Measurements from ENCODE around the gene PREPL. TPM values are rescaled to one million over a fixed set of nuclear protein-coding genes. Genes with fewer than 3 reads are reported as not detected.

PREPL gene
- total RNA-seq, 1 donor, result 44.9 TPM

- H2AFZ ChIP-seq (ENCODE audit: low read length), result no peak overlapping the region
- no peak for DNase-seq (ENCODE audit: insufficient read length, low spot score, missing footprints)
- no peaks in the 10 kb centered on the region for H3K36me3 ChIP-seq (ENCODE audit: insufficient read depth, low read length)
- H3K27me3 ChIP-seq (ENCODE audit: insufficient read depth, low read length), result no peaks in the 10 kb centered on the region
- no peak overlapping the region for H3K4me3 ChIP-seq (ENCODE audit: insufficient read depth, low read length)
- no peaks in the 10 kb centered on the region for H3K9me3 ChIP-seq (ENCODE audit: low read depth, low read length)
- no peak overlapping the region for H3K4me2 ChIP-seq (ENCODE audit: insufficient read depth, low read length)
- TF ChIP-seq CTCF (IDR thresholded peaks at IDR 0.05; ENCODE audit: extremely low read depth, low read depth, low read length), result no peak
- peaks cover 16% of the 10 kb centered on the region for H3K4me1 ChIP-seq (ENCODE audit: insufficient read depth, low read length)
- H3K79me2 ChIP-seq (ENCODE audit: insufficient read depth, low read length), result no peaks in the 10 kb centered on the region
- H3K27ac ChIP-seq (ENCODE audit: low read depth, low read length), result no peak overlapping the region
- no peaks in the 10 kb centered on the region for H4K20me1 ChIP-seq (ENCODE audit: insufficient read depth, low read length)
Measured at GRCh38 chr2:44273076-44273475, 88.2 kb downstream of the PREPL start.

GRCh38 chr2:44271296-44271695, 90.0 kb downstream of the PREPL start:
- Histone ChIP-seq H3K79me2 (ENCODE audit: insufficient read depth, low read length) (no peaks in the 10 kb centered on the region), H2AFZ (ENCODE audit: low read length) (no peak overlapping the region), H3K4me2 (ENCODE audit: insufficient read depth, low read length) (no peak overlapping the region), H4K20me1 (ENCODE audit: insufficient read depth, low read length) (no peaks in the 10 kb centered on the region), H3K36me3 (ENCODE audit: insufficient read depth, low read length) (no peaks in the 10 kb centered on the region), H3K9me3 (ENCODE audit: low read depth, low read length) (no peaks in the 10 kb centered on the region), H3K4me3 (ENCODE audit: insufficient read depth, low read length) (no peak overlapping the region), H3K27ac (ENCODE audit: low read depth, low read length) (no peak overlapping the region), H3K4me1 (ENCODE audit: insufficient read depth, low read length) (peaks cover 26% of the 10 kb centered on the region), H3K27me3 (ENCODE audit: insufficient read depth, low read length) (no peaks in the 10 kb centered on the region)
- no peak for TF ChIP-seq CTCF (IDR thresholded peaks at IDR 0.05; ENCODE audit: extremely low read depth, low read depth, low read length)
- DNase-seq (ENCODE audit: insufficient read length, low spot score, missing footprints), result no peak

GRCh38 chr2:44269831-44270230, 91.5 kb downstream of the PREPL start:
- Histone ChIP-seq H3K4me3 (ENCODE audit: insufficient read depth, low read length) (no peak overlapping the region), H2AFZ (ENCODE audit: low read length) (no peak overlapping the region), H3K27ac (ENCODE audit: low read depth, low read length) (no peak overlapping the region), H4K20me1 (ENCODE audit: insufficient read depth, low read length) (no peaks in the 10 kb centered on the region), H3K36me3 (ENCODE audit: insufficient read depth, low read length) (no peaks in the 10 kb centered on the region), H3K4me2 (ENCODE audit: insufficient read depth, low read length) (no peak overlapping the region), H3K79me2 (ENCODE audit: insufficient read depth, low read length) (no peaks in the 10 kb centered on the region), H3K4me1 (ENCODE audit: insufficient read depth, low read length) (peaks cover 21% of the 10 kb centered on the region), H3K27me3 (ENCODE audit: insufficient read depth, low read length) (no peaks in the 10 kb centered on the region), H3K9me3 (ENCODE audit: low read depth, low read length) (no peaks in the 10 kb centered on the region)
- no peak for TF ChIP-seq CTCF (IDR thresholded peaks at IDR 0.05; ENCODE audit: extremely low read depth, low read depth, low read length)
- no peak for DNase-seq (ENCODE audit: insufficient read length, low spot score, missing footprints)

GRCh38 chr2:44267796-44268648, 93.3 kb downstream of the PREPL start:
- no peaks in the 10 kb centered on the region for H3K79me2 ChIP-seq (ENCODE audit: insufficient read depth, low read length)
- peak; percentile 90 for DNase-seq (ENCODE audit: insufficient read length, low spot score, missing footprints)
- H3K4me1 ChIP-seq (ENCODE audit: insufficient read depth, low read length), result peaks cover 17% of the 10 kb centered on the region
- H3K36me3 ChIP-seq (ENCODE audit: insufficient read depth, low read length), result no peaks in the 10 kb centered on the region
- peak overlapping the region; percentile 68 for H3K27ac ChIP-seq (ENCODE audit: low read depth, low read length)
- H3K27me3 ChIP-seq (ENCODE audit: insufficient read depth, low read length), result no peaks in the 10 kb centered on the region
- H3K4me3 ChIP-seq (ENCODE audit: insufficient read depth, low read length), result peak overlapping the region; percentile 18
- H4K20me1 ChIP-seq (ENCODE audit: insufficient read depth, low read length), result no peaks in the 10 kb centered on the region
- peak overlapping the region; percentile 53 for H3K4me2 ChIP-seq (ENCODE audit: insufficient read depth, low read length)
- H2AFZ ChIP-seq (ENCODE audit: low read length), result peak overlapping the region; percentile 9
- no peaks in the 10 kb centered on the region for H3K9me3 ChIP-seq (ENCODE audit: low read depth, low read length)
- no peak for TF ChIP-seq CTCF (IDR thresholded peaks at IDR 0.05; ENCODE audit: extremely low read depth, low read depth, low read length)

Measured in osteoblast (primary cell).